ENCODE measurements around the gene CFAP161. TPM values are rescaled to one million over a fixed set of nuclear protein-coding genes. Genes with fewer than 3 reads are reported as not detected.

CFAP161 gene
- total RNA-seq, 1 experiment from 2014 or later = not detected

DNA sequence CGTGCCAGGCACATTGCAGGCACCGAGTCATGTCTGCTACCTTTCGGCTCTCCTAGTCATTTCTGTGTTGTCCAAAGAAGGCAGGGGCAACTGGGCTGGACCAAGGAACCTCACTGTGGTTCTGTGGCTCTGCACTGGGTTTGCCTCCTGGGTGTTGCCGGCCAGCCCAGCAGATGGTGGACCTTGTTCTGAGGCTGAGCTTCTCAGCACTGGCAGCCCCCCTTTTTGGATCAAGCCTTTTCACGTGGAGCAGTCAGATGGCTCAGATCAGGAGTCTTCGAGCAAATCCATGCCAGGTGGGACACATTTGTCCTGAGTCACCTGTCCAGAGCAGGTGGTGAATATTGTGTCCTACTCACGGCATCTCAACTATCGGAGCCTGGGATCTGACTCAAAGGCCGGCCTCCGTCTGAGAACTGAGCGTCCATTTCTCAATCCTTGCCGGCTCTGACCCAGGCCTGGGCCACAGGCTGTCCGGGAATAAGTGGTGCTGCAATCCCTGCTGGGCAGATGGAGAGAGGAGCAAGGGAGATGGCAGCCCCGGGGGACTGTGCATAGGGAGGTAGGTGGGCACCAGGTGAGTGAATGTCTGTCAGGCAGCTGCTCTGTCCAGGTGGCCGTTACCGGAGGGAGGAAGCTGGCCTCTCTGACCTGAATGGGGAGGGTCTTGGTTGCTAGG is 62.6 kb downstream of the CFAP161 start, which contains the start of gene IL16:
Gene IL16 (plus strand): TSS at position 304 of the 679 bp plus-strand sequence. CDS start 28,521 bp downstream, outside the sequence.
- Mint-ChIP-seq H3K9me3 (ENCODE audit: low read depth, unreplicated experiment) (no peaks in the 10 kb centered on the region), H3K4me1 (ENCODE audit: low read depth, unreplicated experiment) (no peaks in the 10 kb centered on the region), H3K36me3 (ENCODE audit: insufficient read depth, unreplicated experiment) (no peaks in the 10 kb centered on the region), H3K27ac (ENCODE audit: unreplicated experiment) (no peak within 1 kb of the TSS), H3K4me3 (ENCODE audit: low read depth, unreplicated experiment) (no peak within 1 kb of the TSS), H3K27me3 (ENCODE audit: unreplicated experiment) (peaks cover 68% of the 10 kb centered on the region)
- TF ChIP-seq, protein P1, sequence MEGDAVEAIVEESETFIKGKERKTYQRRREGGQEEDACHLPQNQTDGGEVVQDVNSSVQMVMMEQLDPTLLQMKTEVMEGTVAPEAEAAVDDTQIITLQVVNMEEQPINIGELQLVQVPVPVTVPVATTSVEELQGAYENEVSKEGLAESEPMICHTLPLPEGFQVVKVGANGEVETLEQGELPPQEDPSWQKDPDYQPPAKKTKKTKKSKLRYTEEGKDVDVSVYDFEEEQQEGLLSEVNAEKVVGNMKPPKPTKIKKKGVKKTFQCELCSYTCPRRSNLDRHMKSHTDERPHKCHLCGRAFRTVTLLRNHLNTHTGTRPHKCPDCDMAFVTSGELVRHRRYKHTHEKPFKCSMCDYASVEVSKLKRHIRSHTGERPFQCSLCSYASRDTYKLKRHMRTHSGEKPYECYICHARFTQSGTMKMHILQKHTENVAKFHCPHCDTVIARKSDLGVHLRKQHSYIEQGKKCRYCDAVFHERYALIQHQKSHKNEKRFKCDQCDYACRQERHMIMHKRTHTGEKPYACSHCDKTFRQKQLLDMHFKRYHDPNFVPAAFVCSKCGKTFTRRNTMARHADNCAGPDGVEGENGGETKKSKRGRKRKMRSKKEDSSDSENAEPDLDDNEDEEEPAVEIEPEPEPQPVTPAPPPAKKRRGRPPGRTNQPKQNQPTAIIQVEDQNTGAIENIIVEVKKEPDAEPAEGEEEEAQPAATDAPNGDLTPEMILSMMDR (IDR thresholded peaks at IDR 0.05; ENCODE audit: unreplicated experiment) = no peak
- CTCF ChIA-PET = no interaction called here
- intact Hi-C loops (cut with micrococcal nuclease; ENCODE audit: unreplicated experiment) = no loop called here
- no TSS peak for BruUV-seq (replicated peaks)
- no peak for DNase-seq

DNA sequence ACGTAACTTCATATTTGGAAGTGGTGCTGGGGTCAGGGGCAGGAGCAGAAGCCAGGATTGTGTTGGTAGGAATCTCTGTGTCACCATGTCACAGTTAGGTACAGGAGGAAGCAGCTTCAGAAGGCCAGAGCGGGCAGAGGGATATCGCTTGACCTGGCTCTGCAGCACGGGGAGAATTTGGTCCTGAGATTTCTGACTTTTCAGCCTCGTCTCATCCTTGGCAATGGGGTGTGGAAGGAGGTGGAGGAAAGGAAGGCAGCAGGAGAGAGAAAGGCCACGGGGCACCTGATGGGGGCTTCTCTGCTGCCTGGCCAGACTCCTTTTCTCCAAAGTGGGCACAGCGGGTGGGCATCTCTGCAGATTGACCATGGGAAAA is 63.2 kb downstream of the CFAP161 start:
- Mint-ChIP-seq H3K4me1 (ENCODE audit: low read depth, unreplicated experiment) (no peaks in the 10 kb centered on the region), H3K27ac (ENCODE audit: unreplicated experiment) (no peak overlapping the region), H3K4me3 (ENCODE audit: low read depth, unreplicated experiment) (no peak overlapping the region), H3K27me3 (ENCODE audit: unreplicated experiment) (peaks cover 62% of the 10 kb centered on the region), H3K9me3 (ENCODE audit: low read depth, unreplicated experiment) (no peaks in the 10 kb centered on the region), H3K36me3 (ENCODE audit: insufficient read depth, unreplicated experiment) (no peaks in the 10 kb centered on the region)
- no peak for DNase-seq
- TF ChIP-seq, protein P1 (IDR thresholded peaks at IDR 0.05; ENCODE audit: unreplicated experiment) = no peak
- CTCF ChIA-PET = no interaction called here
- intact Hi-C loops (cut with micrococcal nuclease; ENCODE audit: unreplicated experiment) = no loop called here
- no TSS peak for BruUV-seq (replicated peaks)

DNA sequence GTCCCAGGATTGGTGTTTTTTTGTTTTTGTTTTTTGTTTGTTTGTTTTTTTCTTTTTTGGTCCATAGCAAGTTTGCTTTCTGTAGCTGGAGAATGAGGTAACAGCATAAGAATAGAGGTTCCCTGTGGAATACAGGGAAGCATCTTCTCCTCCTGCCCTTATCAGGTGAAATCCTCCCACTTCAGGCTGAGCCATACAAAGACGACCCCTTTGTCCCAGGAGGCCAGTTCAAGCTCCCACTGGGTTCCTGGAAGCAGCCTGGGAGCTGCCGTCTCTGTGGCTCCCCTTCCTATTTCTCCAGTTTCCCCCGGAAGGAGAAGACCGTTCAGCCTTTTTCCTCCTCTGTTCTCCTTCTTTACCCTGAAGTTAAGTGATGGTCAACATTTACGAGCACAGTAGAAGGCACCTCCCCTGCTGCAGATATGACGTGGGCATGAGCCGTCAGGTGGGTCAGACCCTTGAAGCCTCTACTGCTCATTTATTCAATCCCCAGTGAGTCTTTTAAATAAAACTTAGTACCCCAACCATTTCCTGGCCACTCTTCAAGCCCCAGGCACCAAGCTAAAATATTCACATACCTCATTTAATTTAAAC is 63.7 kb downstream of the CFAP161 start:
- Mint-ChIP-seq H3K4me1 (ENCODE audit: low read depth, unreplicated experiment) (no peaks in the 10 kb centered on the region), H3K9me3 (ENCODE audit: low read depth, unreplicated experiment) (no peaks in the 10 kb centered on the region), H3K4me3 (ENCODE audit: low read depth, unreplicated experiment) (no peak overlapping the region), H3K27me3 (ENCODE audit: unreplicated experiment) (peaks cover 57% of the 10 kb centered on the region), H3K27ac (ENCODE audit: unreplicated experiment) (no peak overlapping the region), H3K36me3 (ENCODE audit: insufficient read depth, unreplicated experiment) (no peaks in the 10 kb centered on the region)
- intact Hi-C loops (cut with micrococcal nuclease; ENCODE audit: unreplicated experiment) = no loop called here
- BruUV-seq (replicated peaks) = no TSS peak
- CTCF ChIA-PET = no interaction called here
- TF ChIP-seq, protein P1 (IDR thresholded peaks at IDR 0.05; ENCODE audit: unreplicated experiment) = no peak
- no peak for DNase-seq

Other genes with a start within 250 kb of the CFAP161 start
- gene MESD, start 144.5 kb upstream of the CFAP161 start, total RNA-seq (2022) = 47.3 and 49.9 TPM in 2 replicates
- gene TLNRD1, start 133.3 kb upstream of the CFAP161 start, total RNA-seq (2022) = 31.8 and 33.4 TPM in 2 replicates
- not detected in 2 replicates for gene IL16, start 62.6 kb downstream of the CFAP161 start, total RNA-seq (2022)
- 1.4 and 1.9 TPM in 2 replicates for gene STARD5, start 189.9 kb downstream of the CFAP161 start, total RNA-seq (2022)
- not detected in 2 replicates for gene TMC3, start 239.9 kb downstream of the CFAP161 start, total RNA-seq (2022)